Right lobe of liver (tissue), 4 donors: ENCODE measurements around the gene MAPK14.

Source experiments
- POLR2A ChIP-seq: fragments of 450-650 bp; IDR thresholded peaks from one replicate; pipeline ENCODE4 v1.6.1; 2017; ENCODE audit warnings: antibody characterized with exemption, mild to moderate bottlenecking
- TF ChIP-seq, protein P1 (sequence below), 4 donors: fragments of 200-600 bp in 3 of 4; fragments of 450-650 bp in 1 of 4; IDR thresholded peaks; one replicate each; pipeline versions ENCODE4 v1.5.1 to v1.8.0; 2016 to 2022; ENCODE audit warnings: antibody characterized with exemption in 4 of 4, mild to moderate bottlenecking in 2 of 4
- donor health status: DM: no; HTN: no; CAD: no.
- donor health status: DM: no; HTN: no; CAD: no.
- donor health status: DM: no; HTN: yes; CAD: no.

DNA sequence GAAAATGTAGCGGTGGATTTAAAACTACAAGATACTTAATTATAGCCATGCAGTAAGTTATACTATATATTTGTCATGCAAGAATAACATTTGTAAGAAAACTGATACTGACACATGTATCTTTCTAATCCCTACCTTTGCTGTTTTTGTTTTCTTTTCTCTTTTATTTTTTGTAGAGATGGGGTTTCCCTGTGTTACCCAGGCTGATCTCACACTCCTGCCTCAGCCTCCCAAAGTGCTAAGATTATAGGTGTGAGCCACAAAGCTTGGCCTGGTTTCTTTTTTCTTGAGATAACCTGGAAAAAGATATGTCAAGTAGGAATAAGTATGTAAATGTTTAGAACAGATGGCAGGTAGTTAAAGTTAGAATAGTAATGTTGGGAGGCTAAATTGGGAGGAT lies 44.1 kb downstream of the MAPK14 start:
- no peak for TF ChIP-seq POLR2A
- TF ChIP-seq, protein P1, sequence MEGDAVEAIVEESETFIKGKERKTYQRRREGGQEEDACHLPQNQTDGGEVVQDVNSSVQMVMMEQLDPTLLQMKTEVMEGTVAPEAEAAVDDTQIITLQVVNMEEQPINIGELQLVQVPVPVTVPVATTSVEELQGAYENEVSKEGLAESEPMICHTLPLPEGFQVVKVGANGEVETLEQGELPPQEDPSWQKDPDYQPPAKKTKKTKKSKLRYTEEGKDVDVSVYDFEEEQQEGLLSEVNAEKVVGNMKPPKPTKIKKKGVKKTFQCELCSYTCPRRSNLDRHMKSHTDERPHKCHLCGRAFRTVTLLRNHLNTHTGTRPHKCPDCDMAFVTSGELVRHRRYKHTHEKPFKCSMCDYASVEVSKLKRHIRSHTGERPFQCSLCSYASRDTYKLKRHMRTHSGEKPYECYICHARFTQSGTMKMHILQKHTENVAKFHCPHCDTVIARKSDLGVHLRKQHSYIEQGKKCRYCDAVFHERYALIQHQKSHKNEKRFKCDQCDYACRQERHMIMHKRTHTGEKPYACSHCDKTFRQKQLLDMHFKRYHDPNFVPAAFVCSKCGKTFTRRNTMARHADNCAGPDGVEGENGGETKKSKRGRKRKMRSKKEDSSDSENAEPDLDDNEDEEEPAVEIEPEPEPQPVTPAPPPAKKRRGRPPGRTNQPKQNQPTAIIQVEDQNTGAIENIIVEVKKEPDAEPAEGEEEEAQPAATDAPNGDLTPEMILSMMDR (IDR thresholded peaks at IDR 0.05) = no peak
